HFF-Myc (cell line): ENCODE results near the gene ABR.

Experiments used
- DNase-seq: peaks from one replicate; pipeline ENCODE4 v3.0.0-alpha.2; 2011; ENCODE audit warnings: low read depth; ENCODE audit errors: extremely low read depth
- H3K4me3 ChIP-seq: replicated peaks from 2 replicates; pipeline ENCODE4 v1.5.1; 2011; ENCODE audit warnings: low read depth, mild to moderate bottlenecking, control low read depth, low read length
- TF ChIP-seq, protein P1 (sequence below): IDR thresholded peaks from 2 replicates; pipeline ENCODE4 v1.5.1; 2012; ENCODE audit warnings: mild to moderate bottlenecking, low read depth, low read length, control low read depth; ENCODE audit errors: missing control alignments

ABR gene

DNA sequence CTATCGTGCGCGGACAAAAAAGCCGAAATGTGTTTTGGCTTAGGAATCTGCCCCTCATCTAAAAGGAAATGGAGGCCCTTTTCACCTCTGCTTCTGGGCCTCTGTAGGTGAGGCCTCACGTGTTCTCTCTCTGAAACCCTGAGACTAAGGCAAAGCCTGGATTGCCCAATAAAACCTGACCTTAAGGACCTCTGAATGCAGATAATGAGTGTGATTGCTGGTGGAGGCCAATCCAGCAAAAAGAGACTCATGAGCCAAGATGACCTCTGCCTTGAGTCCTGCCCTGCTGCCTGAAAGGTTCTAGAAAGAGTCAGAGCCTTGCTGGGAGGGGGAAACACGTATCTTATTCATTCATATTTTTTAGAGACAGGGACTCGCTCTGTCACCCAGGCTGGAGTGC lies 44.5 kb upstream of the ABR start:
- H3K4me3 ChIP-seq: no peak overlapping the region
- TF ChIP-seq, protein P1, sequence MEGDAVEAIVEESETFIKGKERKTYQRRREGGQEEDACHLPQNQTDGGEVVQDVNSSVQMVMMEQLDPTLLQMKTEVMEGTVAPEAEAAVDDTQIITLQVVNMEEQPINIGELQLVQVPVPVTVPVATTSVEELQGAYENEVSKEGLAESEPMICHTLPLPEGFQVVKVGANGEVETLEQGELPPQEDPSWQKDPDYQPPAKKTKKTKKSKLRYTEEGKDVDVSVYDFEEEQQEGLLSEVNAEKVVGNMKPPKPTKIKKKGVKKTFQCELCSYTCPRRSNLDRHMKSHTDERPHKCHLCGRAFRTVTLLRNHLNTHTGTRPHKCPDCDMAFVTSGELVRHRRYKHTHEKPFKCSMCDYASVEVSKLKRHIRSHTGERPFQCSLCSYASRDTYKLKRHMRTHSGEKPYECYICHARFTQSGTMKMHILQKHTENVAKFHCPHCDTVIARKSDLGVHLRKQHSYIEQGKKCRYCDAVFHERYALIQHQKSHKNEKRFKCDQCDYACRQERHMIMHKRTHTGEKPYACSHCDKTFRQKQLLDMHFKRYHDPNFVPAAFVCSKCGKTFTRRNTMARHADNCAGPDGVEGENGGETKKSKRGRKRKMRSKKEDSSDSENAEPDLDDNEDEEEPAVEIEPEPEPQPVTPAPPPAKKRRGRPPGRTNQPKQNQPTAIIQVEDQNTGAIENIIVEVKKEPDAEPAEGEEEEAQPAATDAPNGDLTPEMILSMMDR: no peak
- DNase-seq: no peak

DNA sequence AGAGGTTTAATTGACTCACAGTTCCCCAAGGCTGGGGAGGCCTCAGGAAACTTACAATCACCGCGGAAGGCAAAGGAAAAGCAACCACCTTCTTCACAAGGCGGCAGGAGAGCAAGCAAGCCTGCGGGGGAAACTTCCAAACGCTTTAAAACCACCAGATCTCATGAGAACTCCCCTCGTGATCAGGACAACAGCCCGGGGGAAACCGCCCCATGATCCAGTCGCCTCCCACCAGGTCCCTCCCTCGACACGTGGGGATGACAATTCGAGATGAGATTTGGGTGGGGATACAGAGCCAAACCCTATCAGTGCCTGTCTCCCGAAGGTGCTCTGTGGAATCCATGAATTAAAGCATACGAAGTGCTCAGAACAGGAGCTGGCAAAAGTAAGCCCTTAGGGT lies 43.9 kb upstream of the ABR start:
- H3K4me3 ChIP-seq: no peak overlapping the region
- TF ChIP-seq, protein P1: no peak
- DNase-seq: no peak

DNA sequence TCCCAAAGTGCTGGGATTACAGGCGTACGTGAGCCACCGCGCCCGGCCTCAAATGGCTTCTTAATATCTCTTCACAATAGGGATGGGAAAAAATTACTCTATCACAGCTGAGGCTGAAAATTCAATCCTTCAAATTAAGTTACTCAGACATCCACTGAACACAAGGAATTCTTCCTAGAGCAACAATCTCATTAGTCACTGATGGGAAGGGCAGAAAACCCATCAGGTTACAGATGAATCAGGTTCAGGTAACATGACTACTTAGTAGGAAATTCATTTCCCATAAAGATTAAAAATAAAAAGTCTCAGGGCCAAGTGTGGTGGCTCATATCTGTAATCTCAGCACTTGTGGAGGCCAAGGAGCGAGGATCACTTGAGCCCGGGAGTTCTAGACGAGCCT lies 42.5 kb upstream of the ABR start:
- DNase-seq: no peak
- H3K4me3 ChIP-seq: no peak overlapping the region
- TF ChIP-seq, protein P1: no peak

DNA sequence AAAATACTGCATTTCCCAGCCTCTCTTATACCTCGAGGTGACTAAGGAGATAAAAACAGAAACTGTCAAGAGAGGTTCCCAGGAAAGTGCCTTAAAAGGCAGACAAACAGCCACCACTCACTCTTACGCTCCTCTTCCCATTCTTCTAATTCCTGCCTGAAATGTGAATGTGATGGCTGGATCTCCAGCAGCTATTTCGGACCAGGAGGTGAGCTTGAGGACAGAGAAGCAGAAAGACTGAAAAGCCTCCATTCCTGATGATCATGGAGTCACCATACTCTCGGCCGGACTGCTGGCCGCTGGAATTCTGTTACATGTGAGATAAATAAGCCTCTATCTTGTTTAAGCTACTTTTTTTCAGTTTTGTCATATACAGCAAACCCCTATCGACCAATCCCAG lies 41.4 kb upstream of the ABR start:
- TF ChIP-seq, protein P1: no peak

DNA sequence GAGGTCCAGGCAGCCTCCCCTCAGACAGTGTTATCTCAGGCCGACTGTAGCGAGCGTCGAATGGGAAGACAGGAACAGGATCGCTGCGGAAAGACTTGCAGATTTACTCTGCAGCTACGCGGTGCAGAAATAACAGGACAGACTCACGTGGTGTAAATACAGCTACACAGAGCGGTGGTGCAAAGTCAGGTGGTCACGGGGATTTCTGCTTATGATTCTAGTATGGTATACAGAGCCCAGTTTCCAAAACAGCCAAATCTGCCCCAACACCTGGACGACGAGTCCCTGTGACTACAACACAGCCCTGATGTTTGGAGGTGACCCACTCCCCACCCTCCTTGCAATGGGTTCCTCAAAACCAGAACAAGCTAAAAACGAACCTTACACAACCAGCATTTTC lies 40.6 kb upstream of the ABR start:
- H3K4me3 ChIP-seq: no peak overlapping the region
- DNase-seq: no peak
- TF ChIP-seq, protein P1: no peak

More for the DNA sequence above, 41.4 kb upstream of the ABR start:
- DNase-seq: no peak
- no peak overlapping the region for H3K4me3 ChIP-seq

DNA sequence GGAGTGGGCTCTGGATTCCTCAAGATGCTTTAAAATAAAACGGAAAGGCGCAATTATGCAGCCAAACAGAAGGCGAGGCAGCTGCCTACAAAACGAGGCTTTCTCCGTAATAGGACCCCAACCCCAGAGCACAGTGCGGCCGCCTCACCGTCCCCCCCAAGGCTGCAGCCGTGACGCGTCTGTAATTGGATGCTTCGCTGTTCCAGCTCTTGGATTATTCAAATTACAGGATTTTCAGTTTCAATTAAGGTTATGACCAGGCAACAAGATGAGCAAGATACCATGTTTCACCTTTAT lies 37.3 kb upstream of the ABR start:
- no peak overlapping the region for H3K4me3 ChIP-seq
- DNase-seq: no peak

More for the DNA sequence above, 37.3 kb upstream of the ABR start:
- TF ChIP-seq, protein P1: no peak
